SKM-1 treated with dmso at 0.1 percent for 144 hours (cell line): ENCODE data around the gene PCDHB10.
"Not testable (repeated sequence)": the region's sequence is repeated elsewhere in the genome, so short reads cannot be mapped to it uniquely, and the experiment has no call there.

Experiments used
- DNase-seq: peaks from one replicate; lab custom pipeline; 2025; ENCODE audit not compliant: unreplicated experiment; lab: John Stamatoyannopoulos, UW

Gene PCDHB10

DNA sequence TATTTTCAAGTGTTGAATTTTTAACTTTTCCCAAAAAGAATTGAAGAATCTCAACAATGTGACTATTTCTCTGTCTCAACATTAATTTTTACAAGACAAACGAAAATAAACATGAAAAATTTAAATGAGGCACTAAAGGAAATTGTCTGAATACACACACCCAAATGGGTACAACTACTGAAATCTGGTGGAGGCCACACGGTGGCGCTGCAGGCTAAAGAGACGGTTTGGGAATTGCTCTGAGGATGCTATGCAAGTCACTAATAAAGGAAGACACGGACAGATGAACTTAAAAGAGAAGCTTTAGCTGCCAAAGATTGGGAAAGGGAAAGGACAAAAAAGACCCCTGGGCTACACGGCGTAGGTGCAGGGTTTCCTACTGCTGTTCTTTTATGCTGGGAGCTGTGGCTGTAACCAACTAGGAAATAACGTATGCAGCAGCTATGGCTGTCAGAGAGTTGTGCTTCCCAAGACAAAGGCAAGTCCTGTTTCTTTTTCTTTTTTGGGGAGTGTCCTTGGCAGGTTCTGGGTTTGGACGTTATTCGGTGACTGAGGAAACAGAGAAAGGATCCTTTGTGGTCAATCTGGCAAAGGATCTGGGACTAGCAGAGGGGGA, at the start of gene PCDHB10:
Gene PCDHB10 (plus strand): TSS at position 244 of the 616 bp plus-strand sequence. CDS start 200 bp downstream, at position 444.
- DNase-seq: no peak

DNA sequence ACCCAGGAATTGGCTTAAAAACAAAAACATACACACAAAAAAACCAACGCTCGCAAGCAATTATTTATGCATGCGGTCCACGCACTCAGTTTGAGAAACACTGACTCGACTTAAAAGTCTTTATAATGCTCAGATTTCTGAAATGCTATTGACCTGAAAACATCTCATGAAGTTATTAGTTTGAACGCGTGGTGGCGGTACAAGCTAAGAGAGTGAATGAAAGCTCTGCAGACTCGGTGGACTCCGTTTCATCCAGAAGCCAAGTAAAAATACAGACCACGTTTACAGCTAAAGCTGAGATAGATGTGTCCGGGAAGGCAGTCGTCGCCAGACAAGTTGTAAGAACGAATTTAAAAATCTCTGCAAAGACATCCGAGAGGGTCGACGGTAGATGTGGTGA, 42.3 kb upstream of the PCDHB10 start, which contains the start of gene PCDHB6:
Gene PCDHB6 (plus strand): TSS at position 246 of the 400 bp plus-strand sequence. CDS start 201 bp downstream, outside the sequence.
- no peak for DNase-seq

DNA sequence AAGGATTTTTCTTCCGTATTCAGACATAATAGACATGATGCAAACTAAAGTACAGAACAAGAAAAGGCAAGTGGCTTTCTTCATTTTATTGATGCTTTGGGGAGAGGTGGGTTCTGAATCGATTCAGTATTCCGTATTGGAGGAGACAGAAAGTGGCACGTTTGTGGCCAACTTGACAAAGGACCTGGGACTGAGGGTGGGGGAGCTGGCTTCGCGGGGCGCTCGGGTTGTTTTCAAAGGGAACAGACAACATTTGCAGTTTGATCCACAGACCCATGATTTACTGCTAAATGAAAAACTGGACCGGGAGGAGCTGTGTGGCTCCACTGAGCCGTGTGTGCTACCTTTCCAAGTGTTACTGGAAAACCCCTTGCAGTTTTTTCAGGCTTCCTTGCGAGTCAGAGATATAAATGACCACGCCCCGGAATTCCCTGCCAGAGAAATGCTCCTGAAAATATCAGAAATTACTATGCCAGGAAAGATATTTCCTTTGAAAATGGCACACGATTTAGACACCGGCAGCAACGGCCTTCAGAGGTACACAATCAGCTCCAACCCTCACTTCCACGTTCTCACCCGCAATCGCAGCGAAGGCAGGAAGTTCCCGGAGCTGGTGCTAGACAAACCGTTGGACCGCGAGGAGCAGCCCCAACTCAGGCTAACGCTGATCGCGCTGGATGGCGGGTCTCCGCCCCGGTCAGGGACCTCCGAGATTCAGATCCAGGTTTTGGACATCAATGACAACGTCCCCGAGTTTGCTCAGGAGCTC, 41.7 kb upstream of the PCDHB10 start:
- DNase-seq: no peak

DNA sequence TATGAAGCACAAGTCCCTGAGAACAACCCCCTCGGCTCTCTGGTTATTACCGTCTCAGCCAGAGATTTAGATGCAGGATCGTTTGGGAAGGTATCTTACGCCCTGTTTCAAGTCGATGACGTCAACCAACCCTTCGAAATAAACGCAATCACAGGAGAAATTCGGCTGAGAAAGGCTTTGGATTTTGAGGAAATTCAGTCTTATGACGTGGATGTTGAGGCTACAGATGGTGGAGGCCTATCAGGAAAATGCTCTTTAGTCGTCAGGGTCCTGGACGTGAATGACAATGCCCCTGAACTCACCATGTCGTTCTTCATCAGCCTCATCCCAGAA, 41.2 kb upstream of the PCDHB10 start:
- no peak for DNase-seq

DNA sequence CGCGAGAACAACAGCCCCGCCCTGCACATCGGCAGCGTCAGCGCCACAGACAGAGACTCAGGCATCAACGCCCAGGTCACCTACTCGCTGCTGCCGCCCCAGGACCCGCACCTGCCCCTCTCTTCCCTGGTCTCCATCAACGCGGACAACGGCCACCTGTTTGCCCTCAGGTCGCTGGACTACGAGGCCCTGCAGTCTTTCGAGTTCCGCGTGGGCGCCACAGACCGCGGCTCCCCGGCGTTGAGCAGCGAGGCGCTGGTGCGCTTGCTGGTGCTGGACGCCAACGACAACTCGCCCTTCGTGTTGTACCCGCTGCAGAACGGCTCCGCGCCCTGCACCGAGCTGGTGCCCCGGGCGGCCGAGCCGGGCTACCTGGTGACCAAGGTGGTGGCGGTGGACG, 40.5 kb upstream of the PCDHB10 start:
- DNase-seq: not testable (repeated sequence)

DNA sequence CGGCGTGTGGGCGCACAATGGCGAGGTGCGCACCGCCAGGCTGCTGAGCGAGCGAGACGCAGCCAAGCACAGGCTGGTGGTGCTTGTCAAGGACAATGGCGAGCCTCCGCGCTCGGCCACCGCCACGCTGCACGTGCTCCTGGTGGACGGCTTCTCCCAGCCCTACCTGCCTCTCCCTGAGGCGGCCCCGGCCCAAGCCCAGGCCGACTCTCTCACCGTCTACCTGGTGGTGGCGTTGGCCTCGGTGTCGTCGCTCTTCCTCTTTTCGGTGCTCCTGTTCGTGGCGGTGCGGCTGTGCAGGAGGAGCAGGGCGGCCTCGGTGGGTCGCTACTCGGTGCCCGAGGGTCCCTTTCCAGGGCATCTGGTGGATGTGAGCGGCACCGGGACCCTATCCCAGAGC, 40.1 kb upstream of the PCDHB10 start:
- DNase-seq: not testable (repeated sequence)

DNA sequence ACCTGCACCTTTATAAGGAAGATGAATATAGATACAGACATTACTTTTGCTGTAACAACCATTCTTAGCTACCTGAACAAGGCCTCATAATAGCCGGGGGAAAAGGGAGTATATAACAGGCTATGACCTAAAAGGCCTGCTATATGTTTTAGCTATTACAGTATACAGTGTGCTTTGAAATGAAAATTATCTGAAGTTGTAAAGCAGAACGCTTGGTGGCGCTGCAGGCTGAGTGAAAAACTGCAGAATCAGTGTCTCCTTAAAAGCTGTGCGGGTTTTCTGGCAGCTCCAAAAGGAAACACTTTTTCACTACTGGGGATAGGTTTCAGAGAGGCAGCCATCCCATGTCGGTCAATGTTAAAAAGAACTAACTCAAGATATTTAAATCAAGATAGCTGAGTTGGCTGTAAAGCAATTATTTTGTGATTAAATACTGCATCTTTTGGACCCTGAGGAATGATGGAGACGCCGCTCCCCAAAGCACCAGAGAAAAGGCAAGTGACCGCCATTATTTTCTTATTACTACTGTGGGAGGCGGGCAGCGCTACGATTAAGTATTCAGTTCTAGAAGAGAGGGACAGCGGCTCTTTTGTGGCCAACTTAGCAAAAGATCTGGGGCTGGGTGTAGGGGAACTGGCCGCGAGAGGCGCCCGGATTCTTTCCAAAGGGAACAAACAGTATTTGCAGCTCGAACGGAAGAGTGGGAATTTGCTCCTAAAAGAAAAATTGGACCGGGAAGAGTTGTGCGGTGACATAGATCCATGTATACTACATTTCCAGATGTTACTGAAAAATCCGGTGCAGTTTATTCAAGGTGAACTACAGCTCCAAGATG, 36.4 kb upstream of the PCDHB10 start:
- no peak for DNase-seq

DNA sequence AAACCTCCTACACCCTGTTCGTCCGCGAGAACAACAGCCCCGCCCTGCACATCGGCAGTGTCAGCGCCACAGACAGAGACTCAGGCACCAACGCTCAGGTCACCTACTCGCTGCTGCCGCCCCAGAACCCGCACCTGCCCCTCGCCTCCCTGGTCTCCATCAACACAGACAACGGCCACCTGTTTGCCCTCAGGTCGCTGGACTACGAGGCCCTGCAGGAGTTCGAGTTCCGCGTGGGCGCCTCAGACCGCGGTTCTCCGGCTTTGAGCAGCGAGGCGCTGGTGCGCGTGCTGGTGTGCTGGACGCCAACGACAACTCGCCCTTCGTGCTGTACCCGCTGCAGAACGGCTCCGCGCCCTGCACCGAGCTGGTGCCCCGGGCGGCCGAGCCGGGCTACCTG, 34.8 kb upstream of the PCDHB10 start:
- DNase-seq: not testable (repeated sequence)

DNA sequence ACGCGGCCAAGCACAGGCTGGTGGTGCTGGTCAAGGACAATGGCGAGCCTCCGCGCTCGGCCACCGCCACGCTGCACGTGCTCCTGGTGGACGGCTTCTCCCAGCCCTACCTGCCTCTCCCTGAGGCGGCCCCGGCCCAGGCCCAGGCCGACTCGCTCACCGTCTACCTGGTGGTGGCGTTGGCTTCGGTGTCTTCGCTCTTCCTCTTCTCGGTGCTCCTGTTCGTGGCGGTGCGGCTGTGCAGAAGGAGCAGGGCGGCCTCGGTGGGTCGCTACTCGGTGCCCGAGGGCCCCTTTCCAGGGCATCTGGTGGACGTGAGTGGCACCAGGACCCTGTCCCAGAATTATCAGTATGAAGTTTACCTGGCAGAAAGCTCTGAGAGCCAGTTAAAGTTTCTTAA, 34.3 kb upstream of the PCDHB10 start:
- DNase-seq: not testable (repeated sequence)

DNA sequence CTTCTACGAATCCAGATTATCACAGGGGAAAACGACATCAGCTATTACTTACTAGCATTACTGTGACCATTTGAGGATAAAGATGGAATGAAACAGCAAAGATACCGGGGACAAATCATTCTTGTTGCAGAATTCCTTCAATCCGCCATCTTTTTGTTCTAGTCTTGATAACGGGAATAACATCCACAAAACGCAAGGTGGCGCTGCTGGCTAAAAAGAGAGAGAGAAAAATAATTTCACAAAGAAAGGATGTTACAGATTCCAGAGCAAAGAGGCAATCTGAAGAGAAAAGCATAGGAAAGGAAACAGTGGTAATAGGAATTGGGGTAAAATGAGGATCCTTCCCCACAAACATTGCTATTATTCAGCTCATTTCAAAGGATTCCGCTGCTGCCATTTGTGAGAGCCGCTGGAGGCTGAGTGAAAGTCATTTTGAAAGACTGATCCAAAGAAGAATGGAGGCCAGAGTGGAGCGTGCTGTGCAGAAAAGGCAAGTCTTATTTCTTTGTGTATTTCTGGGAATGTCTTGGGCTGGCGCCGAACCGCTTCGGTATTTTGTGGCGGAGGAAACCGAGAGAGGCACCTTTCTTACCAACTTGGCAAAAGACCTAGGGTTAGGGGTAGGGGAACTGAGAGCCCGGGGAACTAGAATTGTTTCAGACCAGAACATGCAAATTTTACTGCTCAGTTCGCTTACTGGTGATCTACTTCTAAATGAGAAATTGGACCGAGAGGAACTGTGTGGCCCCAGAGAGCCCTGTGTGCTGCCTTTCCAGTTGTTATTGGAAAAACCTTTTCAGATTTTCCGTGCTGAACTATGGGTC, 19.6 kb upstream of the PCDHB10 start, which contains the start of gene PCDHB7:
Gene PCDHB7 (plus strand): TSS at position 264 of the 824 bp plus-strand sequence. CDS start 192 bp downstream, at position 456.
- no peak for DNase-seq

DNA sequence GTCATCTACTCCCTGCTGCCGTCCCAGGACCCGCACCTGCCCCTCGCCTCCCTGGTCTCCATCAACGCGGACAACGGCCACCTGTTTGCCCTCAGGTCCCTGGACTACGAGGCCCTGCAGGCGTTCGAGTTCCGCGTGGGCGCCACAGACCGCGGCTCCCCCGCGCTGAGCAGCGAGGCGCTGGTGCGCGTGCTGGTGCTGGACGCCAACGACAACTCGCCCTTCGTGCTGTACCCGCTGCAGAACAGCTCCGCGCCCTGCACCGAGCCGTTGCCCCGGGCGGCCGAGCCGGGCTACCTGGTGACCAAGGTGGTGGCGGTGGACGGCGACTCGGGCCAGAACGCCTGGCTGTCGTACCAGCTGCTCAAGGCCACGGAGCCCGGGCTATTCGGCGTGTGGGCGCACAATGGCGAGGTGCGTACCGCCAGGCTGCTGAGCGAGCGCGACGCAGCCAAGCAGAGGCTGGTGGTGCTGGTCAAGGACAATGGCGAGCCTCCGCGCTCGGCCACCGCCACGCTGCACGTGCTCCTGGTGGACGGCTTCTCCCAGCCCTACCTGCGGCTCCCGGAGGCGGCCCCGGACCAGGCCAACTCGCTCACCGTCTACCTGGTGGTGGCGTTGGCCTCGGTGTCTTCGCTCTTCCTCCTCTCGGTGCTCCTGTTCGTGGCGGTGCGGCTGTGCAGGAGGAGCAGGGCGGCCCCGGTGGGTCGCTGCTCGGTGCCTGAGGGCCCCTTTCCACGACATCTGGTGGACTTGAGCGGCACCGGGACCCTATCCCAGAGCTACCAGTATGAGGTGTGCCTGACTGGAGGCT, 17.7 kb upstream of the PCDHB10 start:
- DNase-seq: not testable (repeated sequence)

DNA sequence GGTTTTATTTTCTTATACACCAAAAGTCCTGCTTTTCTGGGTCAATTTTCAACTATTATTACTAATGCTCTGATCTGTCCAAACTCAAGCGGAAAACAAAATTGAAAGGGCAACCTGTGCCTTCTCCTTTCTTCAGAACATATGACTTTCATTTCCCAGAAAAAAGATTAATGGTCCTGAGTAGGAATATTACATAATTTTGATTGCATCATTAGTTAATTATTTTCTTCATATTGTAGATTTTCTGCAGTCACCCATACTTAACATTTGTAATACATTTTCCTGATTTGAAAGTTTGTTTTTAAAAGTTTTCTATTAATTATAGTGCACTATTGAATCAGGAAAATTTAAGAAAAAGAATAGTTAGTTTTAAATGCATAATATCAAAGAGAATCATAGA, 16.2 kb upstream of the PCDHB10 start:
- DNase-seq: no peak

DNA sequence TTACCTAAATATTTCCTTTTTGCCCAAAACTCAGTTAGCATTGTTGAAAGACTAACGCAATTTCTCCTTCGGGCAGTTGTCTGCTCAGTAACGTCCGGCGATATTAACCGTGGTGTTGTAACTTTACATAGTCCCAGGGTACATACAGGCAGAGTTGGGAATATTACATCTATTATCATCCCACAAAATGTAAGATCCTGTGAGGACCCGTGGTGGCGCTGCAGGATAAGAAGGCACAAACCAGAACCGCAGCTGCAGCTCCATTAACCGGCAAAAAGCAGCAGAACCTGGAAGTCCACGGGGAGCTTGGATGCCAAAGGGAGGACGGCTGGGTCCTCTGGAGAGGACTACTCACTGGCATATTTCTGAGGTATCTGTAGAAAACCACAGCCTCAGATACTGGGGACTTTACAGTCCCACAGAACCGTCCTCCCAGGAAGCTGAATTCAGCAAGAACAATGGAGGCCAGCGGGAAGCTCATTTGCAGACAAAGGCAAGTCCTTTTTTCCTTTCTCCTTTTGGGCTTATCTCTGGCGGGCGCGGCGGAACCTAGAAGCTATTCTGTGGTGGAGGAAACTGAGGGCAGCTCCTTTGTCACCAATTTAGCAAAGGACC, 14.5 kb upstream of the PCDHB10 start, which contains the start of gene PCDHB8:
Gene PCDHB8 (plus strand): TSS at position 214 of the 615 bp plus-strand sequence. CDS start 245 bp downstream, at position 459.
- not testable (repeated sequence) for DNase-seq

DNA sequence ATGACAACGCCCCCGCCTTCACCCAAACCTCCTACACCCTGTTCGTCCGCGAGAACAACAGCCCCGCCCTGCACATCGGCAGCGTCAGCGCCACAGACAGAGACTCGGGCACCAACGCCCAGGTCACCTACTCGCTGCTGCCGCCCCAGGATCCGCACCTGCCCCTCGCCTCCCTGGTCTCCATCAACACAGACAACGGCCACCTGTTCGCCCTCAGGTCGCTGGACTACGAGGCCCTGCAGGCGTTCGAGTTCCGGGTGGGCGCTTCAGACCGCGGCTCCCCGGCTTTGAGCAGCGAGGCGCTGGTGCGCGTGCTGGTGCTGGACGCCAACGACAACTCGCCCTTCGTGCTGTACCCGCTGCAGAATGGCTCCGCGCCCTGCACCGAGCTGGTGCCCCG, 12.8 kb upstream of the PCDHB10 start:
- DNase-seq: not testable (repeated sequence)

DNA sequence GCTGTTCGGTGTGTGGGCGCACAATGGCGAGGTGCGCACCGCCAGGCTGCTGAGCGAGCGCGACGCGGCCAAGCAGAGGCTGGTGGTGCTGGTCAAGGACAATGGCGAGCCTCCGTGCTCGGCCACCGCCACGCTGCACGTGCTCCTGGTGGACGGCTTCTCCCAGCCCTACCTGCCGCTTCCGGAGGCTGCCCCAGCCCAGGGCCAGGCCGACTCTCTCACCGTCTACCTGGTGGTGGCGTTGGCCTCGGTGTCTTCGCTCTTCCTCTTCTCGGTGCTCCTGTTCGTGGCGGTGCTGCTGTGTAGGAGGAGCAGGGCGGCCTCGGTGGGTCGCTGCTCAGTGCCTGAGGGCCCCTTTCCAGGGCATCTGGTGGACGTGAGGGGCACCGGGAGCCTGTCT, 12.3 kb upstream of the PCDHB10 start:
- not testable (repeated sequence) for DNase-seq

DNA sequence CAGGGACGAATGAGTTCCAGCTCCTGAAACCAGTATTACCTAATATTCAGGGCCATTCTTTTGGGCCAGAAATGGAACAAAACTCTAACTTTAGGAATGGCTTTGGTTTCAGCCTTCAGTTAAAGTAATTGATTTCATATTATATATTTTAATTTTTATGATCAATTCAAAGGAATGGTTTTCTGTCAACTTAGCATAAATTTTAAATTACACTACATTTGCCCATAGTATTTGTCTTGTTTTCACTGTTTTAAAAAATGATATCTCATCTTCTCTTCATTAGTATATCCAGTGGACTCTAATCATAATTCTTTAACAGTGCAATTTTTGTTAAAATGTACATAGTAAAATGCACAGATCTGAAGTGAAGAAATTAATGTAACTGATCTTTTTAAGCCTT, 11.8 kb upstream of the PCDHB10 start:
- no peak for DNase-seq

DNA sequence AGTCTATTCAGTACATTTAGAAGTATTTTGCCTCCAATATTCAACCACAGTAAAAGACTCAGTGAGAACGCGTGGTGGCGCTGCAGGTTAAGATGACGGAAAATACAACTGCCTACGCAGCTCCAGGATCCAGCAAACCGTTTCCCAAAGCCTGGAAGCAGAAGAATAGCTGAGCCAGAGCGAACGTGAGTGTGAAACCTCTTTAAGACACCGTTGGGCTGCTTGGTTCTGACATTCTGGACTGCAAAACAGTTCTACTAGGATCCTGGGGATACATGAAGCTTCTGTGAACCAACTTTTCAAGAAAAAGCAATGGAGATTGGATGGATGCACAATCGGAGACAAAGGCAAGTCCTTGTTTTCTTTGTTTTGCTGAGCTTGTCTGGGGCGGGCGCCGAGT, 9.9 kb upstream of the PCDHB10 start, which contains the start of gene PCDHB16:
Gene PCDHB16 (plus strand): TSS at position 140 of the 400 bp plus-strand sequence. CDS start 173 bp downstream, at position 313.
- DNase-seq: no peak

DNA sequence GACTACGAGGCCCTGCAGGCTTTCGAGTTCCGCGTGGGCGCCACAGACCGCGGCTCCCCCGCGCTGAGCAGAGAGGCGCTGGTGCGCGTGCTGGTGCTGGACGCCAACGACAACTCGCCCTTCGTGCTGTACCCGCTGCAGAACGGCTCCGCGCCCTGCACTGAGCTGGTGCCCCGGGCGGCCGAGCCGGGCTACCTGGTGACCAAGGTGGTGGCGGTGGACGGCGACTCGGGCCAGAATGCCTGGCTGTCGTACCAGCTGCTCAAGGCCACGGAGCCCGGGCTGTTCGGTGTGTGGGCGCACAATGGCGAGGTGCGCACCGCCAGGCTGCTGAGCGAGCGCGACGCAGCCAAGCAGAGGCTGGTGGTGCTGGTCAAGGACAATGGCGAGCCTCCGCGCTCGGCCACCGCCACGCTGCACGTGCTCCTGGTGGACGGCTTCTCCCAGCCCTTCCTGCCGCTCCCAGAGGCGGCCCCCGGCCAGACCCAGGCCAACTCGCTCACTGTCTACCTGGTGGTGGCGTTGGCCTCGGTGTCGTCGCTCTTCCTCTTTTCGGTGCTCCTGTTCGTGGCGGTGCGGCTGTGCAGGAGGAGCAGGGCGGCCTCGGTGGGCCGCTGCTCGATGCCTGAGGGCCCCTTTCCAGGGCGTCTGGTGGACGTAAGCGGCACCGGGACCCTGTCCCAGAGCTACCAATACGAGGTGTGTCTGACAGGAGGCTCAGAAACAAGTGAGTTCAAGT, 7.9 kb upstream of the PCDHB10 start:
- DNase-seq: not testable (repeated sequence)
